Activated CD4-positive, alpha-beta T cell treated with anti-CD3 and anti-CD28 coated beads for 48 hours (primary cell): ENCODE measurements around the gene LIN28A.

Source experiments
- DNase-seq: peaks from one replicate; pipeline ENCODE4 v3.0.0-alpha.2; 2020

LIN28A gene

DNA sequence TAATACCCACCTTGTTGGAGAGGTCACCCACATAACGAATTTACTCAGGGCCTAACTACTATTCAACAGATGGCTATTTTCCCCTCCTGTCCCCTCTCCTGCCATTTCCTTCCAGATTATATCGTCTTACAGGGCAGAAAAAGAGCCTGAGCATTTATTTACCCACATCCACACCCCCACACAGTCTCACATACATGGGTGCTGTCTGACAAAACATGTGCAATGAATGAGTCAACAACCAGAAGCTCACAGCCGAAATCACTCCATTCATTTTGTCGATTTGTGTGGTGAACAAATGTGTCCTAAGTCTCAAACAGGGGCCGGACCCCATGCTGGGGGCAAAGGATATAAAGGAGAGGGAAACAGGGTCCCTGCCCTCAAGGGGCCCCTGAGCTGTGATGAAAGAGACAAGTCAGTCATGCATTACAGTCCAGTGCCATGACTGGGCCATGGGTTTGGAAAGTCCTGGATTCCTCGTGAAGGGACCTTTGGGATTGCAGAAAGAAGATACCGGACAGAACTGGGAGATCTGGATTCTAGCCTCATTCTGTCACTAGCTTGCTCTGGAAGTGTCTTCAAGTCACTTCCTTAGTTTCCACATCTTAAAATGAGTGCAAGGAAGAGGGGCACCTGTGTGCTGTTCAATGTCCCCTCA lies 21.7 kb upstream of the LIN28A start:
- no peak for DNase-seq

DNA sequence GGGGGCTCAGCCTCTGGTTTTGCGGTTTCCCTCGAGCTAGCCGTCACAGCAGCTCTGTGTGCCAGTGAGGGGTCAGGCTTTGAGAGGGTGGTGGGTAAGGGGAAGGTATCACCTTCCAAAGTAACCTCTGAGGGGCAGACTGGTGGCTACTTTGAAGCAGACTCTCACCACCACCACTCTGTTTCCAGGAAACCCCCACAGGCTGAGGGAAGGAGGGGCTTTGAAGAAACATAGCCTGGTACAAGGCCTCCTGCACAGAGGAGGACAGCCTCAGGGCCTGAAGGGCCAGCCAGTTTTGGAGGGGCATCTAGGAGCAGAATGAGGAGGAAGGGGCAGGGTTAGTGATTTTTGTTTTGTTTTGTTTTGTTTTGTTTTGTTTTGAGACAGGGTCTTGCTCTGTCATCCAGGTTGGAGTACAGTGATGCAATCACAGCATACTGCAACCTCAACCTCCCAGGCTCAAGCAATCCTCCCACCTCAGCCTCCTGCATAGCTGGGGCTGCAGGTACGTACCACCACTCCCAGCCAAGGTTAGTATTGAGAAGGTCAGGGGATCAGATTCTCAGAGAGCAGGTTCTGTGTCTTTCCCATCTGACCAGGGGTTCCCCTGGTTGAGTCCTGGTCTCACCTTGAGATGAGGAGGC lies 20.9 kb upstream of the LIN28A start:
- DNase-seq, result no peak

DNA sequence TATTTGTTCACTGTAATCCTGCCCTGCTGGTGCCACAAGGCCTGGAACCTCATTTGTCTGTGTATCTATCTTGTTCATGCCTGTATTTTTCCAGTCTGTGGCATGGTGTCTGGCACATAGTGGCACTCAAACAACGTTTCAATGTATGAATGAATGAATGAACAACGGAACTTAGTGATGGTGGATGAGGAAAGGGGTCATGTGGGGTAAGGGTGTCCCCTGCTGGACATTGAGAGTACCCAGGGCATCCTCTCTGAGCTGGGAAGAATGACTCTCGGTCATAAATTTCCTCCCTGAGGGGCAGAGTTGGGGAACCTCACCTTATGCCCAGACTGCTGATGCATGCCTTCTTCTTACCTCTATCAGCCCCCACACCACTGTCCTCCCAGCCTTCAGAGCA lies 19.2 kb upstream of the LIN28A start:
- DNase-seq, result peak; percentile 48

- no peak for DNase-seq
These were observed 14.9 kb upstream of the LIN28A start for GRCh38 chr1:26395754-26396153.

- DNase-seq, result no peak
These were observed 11.6 kb upstream of the LIN28A start for GRCh38 chr1:26399034-26399433.

- no peak for DNase-seq
These were observed 8.7 kb upstream of the LIN28A start for GRCh38 chr1:26401891-26402290.

DNA sequence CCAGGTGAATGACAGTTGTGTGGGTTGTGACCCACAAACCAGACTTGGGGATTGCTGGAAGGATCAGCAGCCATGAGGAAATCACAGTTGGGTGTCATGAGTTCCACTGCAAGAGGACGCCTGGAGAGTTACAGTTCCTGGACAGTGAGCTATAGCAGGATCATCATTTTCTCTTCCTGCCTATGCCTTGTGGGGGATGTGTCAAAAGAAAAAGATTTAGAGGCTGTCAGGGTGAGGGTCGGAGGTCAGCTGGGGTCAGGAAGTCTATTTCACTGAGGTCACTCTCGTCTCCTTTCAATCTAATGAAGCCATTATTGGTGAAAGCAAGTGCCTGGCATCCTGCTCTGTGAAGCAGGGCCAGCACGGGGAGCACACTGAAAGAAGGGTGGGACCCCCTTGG lies 7.0 kb upstream of the LIN28A start:
- DNase-seq, result no peak

GRCh38 chr1:26404641-26405040 lies 6.0 kb upstream of the LIN28A start:
- no peak for DNase-seq

DNA sequence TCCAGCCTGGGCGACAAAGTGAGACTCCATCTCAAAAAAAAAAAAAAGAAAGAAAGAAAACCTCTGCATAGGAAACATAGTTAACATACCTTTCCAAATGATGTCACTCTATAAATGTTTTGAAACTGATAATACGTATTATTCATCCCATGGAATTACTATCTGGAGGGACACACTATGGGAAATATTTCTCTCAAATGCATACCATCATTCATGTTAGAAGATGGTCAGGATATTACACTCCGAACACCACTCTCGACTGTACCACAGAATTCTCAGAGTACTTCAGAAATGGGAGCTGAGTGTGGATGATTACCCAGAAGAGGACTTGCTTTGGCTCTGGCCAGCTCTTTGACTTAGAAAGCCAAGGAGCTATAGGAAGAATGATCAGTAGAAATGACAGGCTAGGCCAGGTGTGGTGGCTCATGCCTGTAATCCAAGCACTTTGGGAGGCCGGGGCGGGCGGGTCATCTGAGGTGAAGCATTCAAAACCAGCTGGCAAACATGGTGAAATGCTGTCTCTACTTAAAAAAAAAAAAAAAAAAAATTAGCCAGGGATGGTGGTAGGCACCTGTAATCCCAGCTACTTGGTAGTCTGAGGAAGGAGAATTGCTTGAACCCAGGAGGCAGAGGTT lies 5.2 kb upstream of the LIN28A start:
- DNase-seq, result no peak

- peak; percentile 78 for DNase-seq
These were observed 2.0 kb upstream of the LIN28A start for GRCh38 chr1:26408604-26409003.

DNA sequence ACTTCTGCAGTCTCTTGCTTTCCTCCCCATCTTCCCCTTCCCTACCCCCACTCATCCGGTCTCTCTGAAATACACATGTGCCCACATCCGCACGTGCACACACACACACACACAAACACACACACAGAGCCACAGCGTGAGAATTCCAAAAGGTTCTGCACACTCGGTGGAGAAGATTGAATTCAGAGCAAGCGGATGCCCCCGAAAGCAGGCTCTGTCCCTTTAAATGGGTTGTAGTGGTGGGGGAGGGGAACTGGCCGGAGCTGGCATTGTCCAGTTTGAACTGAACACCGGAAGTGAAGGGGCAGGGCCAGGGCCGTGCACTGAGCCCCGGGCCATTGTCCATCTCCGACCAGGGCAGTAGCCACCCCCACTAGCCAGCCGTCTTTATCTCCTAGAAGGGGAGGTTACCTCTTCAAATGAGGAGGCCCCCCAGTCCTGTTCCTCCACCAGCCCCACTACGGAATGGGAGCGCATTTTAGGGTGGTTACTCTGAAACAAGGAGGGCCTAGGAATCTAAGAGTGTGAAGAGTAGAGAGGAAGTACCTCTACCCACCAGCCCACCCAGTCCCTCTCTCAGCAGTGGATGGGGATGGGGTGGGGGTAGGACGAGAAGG lies 1.3 kb upstream of the LIN28A start:
- no peak for DNase-seq

GRCh38 chr1:26411624-26412074 lies 1.0 kb downstream of the LIN28A start:
- no peak for DNase-seq

GRCh38 chr1:26412180-26412840 lies 1.7 kb downstream of the LIN28A start:
- no peak for DNase-seq

DNA sequence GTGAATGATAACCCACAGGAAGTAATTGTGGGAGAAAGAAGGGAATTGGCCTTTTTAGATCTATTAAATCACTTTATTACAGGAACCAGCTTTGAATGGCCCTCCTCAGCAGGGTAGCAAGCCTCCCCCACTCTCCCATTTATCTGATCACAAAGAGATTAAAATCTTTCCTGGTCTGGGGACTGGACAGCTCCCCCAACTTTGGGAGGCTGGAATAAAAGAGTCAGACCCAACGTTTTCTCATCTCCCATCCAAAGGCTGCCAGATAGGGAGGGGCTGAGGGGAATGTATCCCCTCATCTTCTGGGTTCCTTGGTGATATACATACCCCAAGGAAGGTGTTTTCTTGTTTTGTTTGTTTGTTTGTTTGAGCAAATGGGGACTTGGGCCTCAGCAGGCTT lies 2.4 kb downstream of the LIN28A start:
- no peak for DNase-seq

GRCh38 chr1:26417111-26417759 lies 6.6 kb downstream of the LIN28A start:
- DNase-seq, result peak; percentile 92

GRCh38 chr1:26418865-26419349 lies 8.3 kb downstream of the LIN28A start:
- DNase-seq, result no peak

GRCh38 chr1:26419494-26419893 lies 8.9 kb downstream of the LIN28A start:
- no peak for DNase-seq

DNA sequence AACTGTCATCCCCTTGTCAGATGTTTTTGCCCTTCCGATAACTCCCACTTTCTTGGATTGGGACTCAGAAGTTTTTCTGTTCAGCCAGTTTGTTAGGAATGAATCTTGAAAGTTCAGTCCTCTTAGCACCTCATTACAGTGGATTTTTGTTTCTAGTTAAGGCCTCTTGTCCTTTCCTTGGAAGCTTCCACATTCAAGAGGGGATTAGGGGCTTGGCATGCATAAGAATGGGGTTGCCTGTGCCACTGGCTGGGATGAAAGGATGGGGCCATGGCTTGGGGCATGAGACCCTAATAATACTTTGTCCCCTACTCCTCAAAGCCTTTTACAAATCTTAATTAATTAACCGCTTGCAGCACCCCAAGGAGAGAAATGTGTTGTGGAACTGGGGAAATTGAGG lies 19.1 kb downstream of the LIN28A start:
- DNase-seq, result no peak

- peak; percentile 99 for DNase-seq
These were observed 21.5 kb downstream of the LIN28A start, which contains the start of gene DHDDS for GRCh38 chr1:26431979-26432695. DHDDS (plus strand) TSS chr1:26432321; CDS start chr1:26432946, 625 bp downstream.

GRCh38 chr1:26432793-26433192 lies 22.2 kb downstream of the LIN28A start:
- DNase-seq, result no peak

DNA sequence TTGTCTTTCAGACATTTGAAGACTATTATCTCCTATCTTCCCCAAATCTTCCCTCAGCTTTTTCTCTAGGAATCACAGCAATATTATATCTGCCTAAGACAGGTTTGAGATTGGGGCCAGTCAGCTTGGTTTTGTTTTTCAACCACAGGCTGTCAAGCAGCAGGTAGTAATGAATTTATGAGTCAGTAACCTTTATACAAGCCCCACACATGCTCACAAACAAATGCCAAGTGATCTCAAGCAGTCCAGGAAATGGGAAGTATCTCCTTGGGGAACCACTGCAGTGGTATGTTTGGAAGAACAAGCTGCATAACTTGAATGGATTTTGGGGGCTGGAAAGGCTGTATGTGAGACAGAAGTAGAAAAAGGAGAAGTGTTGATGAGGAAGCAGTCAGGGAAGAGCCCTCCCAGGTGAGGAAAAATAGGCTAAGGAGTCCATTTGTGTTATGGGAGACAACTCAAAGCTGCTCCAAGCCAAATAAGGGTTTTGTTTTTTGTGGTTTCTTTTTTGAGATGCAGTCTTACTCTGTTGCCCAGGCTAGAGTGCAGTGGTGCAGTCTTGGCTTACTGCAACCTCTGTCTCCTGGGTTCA lies 23.6 kb downstream of the LIN28A start:
- DNase-seq, result no peak
